K562 (cell line): ENCODE measurements around the gene MFSD12. TPM values are rescaled to one million over a fixed set of nuclear protein-coding genes. Genes with fewer than 3 reads are reported as not detected.

ENCODE experiments used
- ARID3B ChIP-seq: fragments of 250-450 bp; sonication (Bioruptor Pico); IDR thresholded peaks from 2 replicates; pipeline ENCODE4 v1.4.0; 2020; ENCODE audit warnings: borderline replicate concordance
- CBFB ChIP-seq: sonication (generic); formaldehyde crosslinking; IDR thresholded peaks from 2 replicates; pipeline ENCODE4 v1.4.0; 2020; ENCODE audit warnings: mild to moderate bottlenecking, missing genetic modification reagents
- EZH2 ChIP-seq: IDR thresholded peaks from 2 replicates; pipeline ENCODE4 v1.6.1; 2012; ENCODE audit warnings: low read depth, mild to moderate bottlenecking, inconsistent platforms, low read length, borderline replicate concordance
- FOXA3 ChIP-seq, 2 experiments: fragments of 450-650 bp in 1 of 2; sonication (generic) in 1 of 2; formaldehyde crosslinking; IDR thresholded peaks in 1 of 2; conservative IDR thresholded peaks in 1 of 2; 2 replicates each; pipeline versions ENCODE4 v1.4.0 to v1.8.0; 2020 to 2022; ENCODE audit warnings: mild to moderate bottlenecking in 2 of 2, missing genetic modification reagents in 1 of 2
- HBP1 ChIP-seq: fragments of 450-650 bp; formaldehyde crosslinking; IDR thresholded peaks from 2 replicates; pipeline ENCODE4 v1.4.0; 2022; ENCODE audit warnings: missing genetic modification characterization
- MAZ ChIP-seq, 2 experiments: fragments of 450-650 bp in 1 of 2; sonication (generic) in 1 of 2; formaldehyde crosslinking; IDR thresholded peaks in 1 of 2; conservative IDR thresholded peaks in 1 of 2; 2 replicates each; pipeline versions ENCODE4 v1.4.0 to v1.5.0; 2020; ENCODE audit warnings: mild to moderate bottlenecking in 1 of 2, missing genetic modification reagents in 1 of 2
- MEIS2 ChIP-seq: fragments of 450-650 bp; IDR thresholded peaks from 2 replicates; pipeline ENCODE4 v1.6.1; 2014; ENCODE audit warnings: mild to moderate bottlenecking; ENCODE audit not compliant: partially characterized antibody
- OTX1 ChIP-seq: fragments of 450-650 bp; formaldehyde crosslinking; IDR thresholded peaks from 2 replicates; pipeline ENCODE4 v1.4.0; 2022; ENCODE audit warnings: mild to moderate bottlenecking
- PHF21A ChIP-seq: fragments of 450-650 bp; IDR thresholded peaks from 2 replicates; pipeline ENCODE4 v1.6.1; 2017; ENCODE audit warnings: low read depth, borderline replicate concordance
- RNF219 ChIP-seq: fragments of 250-450 bp; sonication (Bioruptor Pico); IDR thresholded peaks from 2 replicates; pipeline ENCODE4 v1.5.0; 2022; ENCODE audit warnings: mild to moderate bottlenecking
- SIN3A ChIP-seq, 2 experiments: fragments of 150-350 bp in 1 of 2; IDR thresholded peaks; 2 replicates each; pipeline ENCODE4 v1.6.1; 2011 to 2016; ENCODE audit warnings: borderline replicate concordance in 2 of 2, low read depth in 2 of 2, low read length in 2 of 2, mild to moderate bottlenecking in 2 of 2, moderate library complexity in 2 of 2; ENCODE audit not compliant: control insufficient read depth in 1 of 2
- TEAD2 ChIP-seq: fragments of 450-650 bp; IDR thresholded peaks from 2 replicates; pipeline ENCODE4 v1.6.1; 2016; ENCODE audit warnings: missing genetic modification characterization, control low read depth, missing compliant biosample characterization
- TFAP4 ChIP-seq: sonication (generic); formaldehyde crosslinking; IDR thresholded peaks from 2 replicates; pipeline ENCODE4 v1.8.0; 2022; ENCODE audit warnings: missing genetic modification reagents, mild to moderate bottlenecking, moderate library complexity, borderline replicate concordance
- U2AF1 ChIP-seq: fragments of 200-400 bp; formaldehyde crosslinking; optimal IDR thresholded peaks from 2 replicates; pipeline ENCODE3; 2017; ENCODE audit warnings: mild to moderate bottlenecking, low read depth, low read length, moderate library complexity
- ZBTB1 ChIP-seq: sonication (generic); formaldehyde crosslinking; IDR thresholded peaks from 2 replicates; pipeline ENCODE4 v1.8.1; 2023; ENCODE audit warnings: missing genetic modification reagents, low read depth, mild to moderate bottlenecking, borderline replicate concordance
- ZFP36 ChIP-seq: fragments of 150-350 bp; IDR thresholded peaks from 2 replicates; pipeline ENCODE4 v1.6.1; 2018; ENCODE audit warnings: low read length, low read depth; ENCODE audit not compliant: partially characterized antibody
- ZNF24 ChIP-seq: fragments of 450-650 bp; IDR thresholded peaks from 2 replicates; pipeline ENCODE4 v1.6.1; 2016
- ZNF316 ChIP-seq: fragments of 450-650 bp; IDR thresholded peaks from 2 replicates; pipeline ENCODE4 v1.6.1; 2016
- ZNF384 ChIP-seq: IDR thresholded peaks from 2 replicates; pipeline ENCODE4 v1.6.1; 2012; ENCODE audit warnings: low read depth, low read length, improper control_type of control experiment
- ZNF696 ChIP-seq: fragments of 250-450 bp; sonication (Bioruptor Pico); conservative IDR thresholded peaks from 2 replicates; pipeline ENCODE4 v1.4.0; 2020; ENCODE audit warnings: mild to moderate bottlenecking, moderate library complexity
- ZNF717 ChIP-seq: fragments of 250-450 bp; sonication (Bioruptor Pico); IDR thresholded peaks from 2 replicates; pipeline ENCODE4 v1.5.0; 2021
- polyA plus RNA-seq, 8 experiments: library from polyadenylated mRNA; depleted of rRNA in 4 of 8; stranded (reverse) in 5 of 8; unstranded in 3 of 8; fragments of >200 nt; fragmentation: Nextera tagmentation in 2 of 8; fragmentation: Illumina TruSeq in 1 of 8; extraction: Ambion mirVana in 2 of 8; extraction: Trizol in 1 of 8; gene quantifications; 2 replicates each; pipeline versions ENCODE4 v1.2.1 to v1.2.3, GENCODE V29; 2011 to 2014; ENCODE audit warnings: inconsistent platforms in 1 of 8, missing spikeins in 1 of 8
- total RNA-seq, 7 experiments: library from RNA; depleted of rRNA in 6 of 7; stranded (reverse); fragments of >200 nt in 6 of 7; fragmentation: Illumina TruSeq in 2 of 7; extraction: Trizol in 2 of 7; gene quantifications; 2 replicates each; pipeline versions ENCODE4 v1.2.1 to v1.2.3, GENCODE V29; 2011 to 2021; ENCODE audit warnings: low replicate concordance in 1 of 7

The MFSD12 gene
- total and polyA plus RNA-seq, 9 of the 15 experiments (the other 6 are each of a cell fraction or from before 2014, with no cell fraction given) = 0.69 to 112 (median 31.8) TPM

- TF ChIP-seq ZFP36 = peak; percentile 78
- TF ChIP-seq SIN3A (IDR thresholded peaks at IDR 0.05; ENCODE audit: borderline replicate concordance in 2 of 2, control insufficient read depth in 1 of 2, low read depth in 2 of 2, low read length in 2 of 2) = peak; percentile 26 to 70; a peak in 1 of 4 replicates
- no peak for TF ChIP-seq FOXA3 (CRISPR knock-in tag; conservative IDR thresholded peaks at IDR 0.05 in 1 of 2, IDR thresholded peaks at IDR 0.05 in 1 of 2)
- TF ChIP-seq MEIS2 = no peak
- no peak for TF ChIP-seq ZNF316
- peak; percentile 20; the same call in 1 of the 2 replicates for TF ChIP-seq TFAP4 (CRISPR knock-in tag)
- no peak for TF ChIP-seq EZH2
- TF ChIP-seq ZNF24 = no peak
- no peak for TF ChIP-seq OTX1 (CRISPR knock-in tag)
- TF ChIP-seq HBP1 (CRISPR knock-in tag) = no peak
- no peak for TF ChIP-seq PHF21A
- TF ChIP-seq MAZ (CRISPR knock-in tag; conservative IDR thresholded peaks at IDR 0.05 in 1 of 2, IDR thresholded peaks at IDR 0.05 in 1 of 2) = no peak; a peak in 1 of 4 replicates
- TF ChIP-seq ZNF717 = no peak
- peak; percentile 70; the same call in 1 of the 2 replicates for TF ChIP-seq ZBTB1
- no peak for TF ChIP-seq U2AF1
- no peak for TF ChIP-seq ZNF384
- TF ChIP-seq RNF219 = no peak
- TF ChIP-seq ZNF696 (CRISPR knock-in tag) = no peak
- TF ChIP-seq ARID3B (CRISPR knock-in tag) = no peak
- no peak for TF ChIP-seq TEAD2 (tag)
- TF ChIP-seq CBFB (CRISPR knock-in tag) = no peak
Measured at GRCh38 chr19:3556978-3557460, 367 bp downstream of the MFSD12 start (continued).
